Transverse colon (tissue), 4 donors: ENCODE results near the gene PRKCH.

Experiments used
- POLR2AphosphoS5 ChIP-seq, 3 donors: sonication (generic); formaldehyde crosslinking; IDR thresholded peaks; one replicate each; pipeline ENCODE4 v1.6.1; 2016; ENCODE audit warnings: antibody characterized with exemption in 3 of 3
- TF ChIP-seq, protein P1 (sequence below), 5 experiments: fragments of 200-600 bp in 3 of 5; fragments of 450-650 bp in 2 of 5; sonication (generic) in 3 of 5; IDR thresholded peaks; 1 replicate in 2 of 5; 2 replicates in 3 of 5; pipeline ENCODE4 v1.5.1; 2016 to 2017; ENCODE audit warnings: antibody characterized with exemption in 5 of 5, inconsistent platforms in 3 of 5, mild to moderate bottlenecking in 2 of 5, moderate library complexity in 1 of 5

- TF ChIP-seq POLR2AphosphoS5 (IDR thresholded peaks at IDR 0.05) = no peak
- TF ChIP-seq, protein P1, sequence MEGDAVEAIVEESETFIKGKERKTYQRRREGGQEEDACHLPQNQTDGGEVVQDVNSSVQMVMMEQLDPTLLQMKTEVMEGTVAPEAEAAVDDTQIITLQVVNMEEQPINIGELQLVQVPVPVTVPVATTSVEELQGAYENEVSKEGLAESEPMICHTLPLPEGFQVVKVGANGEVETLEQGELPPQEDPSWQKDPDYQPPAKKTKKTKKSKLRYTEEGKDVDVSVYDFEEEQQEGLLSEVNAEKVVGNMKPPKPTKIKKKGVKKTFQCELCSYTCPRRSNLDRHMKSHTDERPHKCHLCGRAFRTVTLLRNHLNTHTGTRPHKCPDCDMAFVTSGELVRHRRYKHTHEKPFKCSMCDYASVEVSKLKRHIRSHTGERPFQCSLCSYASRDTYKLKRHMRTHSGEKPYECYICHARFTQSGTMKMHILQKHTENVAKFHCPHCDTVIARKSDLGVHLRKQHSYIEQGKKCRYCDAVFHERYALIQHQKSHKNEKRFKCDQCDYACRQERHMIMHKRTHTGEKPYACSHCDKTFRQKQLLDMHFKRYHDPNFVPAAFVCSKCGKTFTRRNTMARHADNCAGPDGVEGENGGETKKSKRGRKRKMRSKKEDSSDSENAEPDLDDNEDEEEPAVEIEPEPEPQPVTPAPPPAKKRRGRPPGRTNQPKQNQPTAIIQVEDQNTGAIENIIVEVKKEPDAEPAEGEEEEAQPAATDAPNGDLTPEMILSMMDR (IDR thresholded peaks at IDR 0.05) = no peak
Measured at GRCh38 chr14:61520576-61520975, 199.2 kb downstream of the PRKCH start.
